NB4 (cell line): ENCODE results near the gene GAPVD1.

ENCODE experiments used
- MYC ChIP-seq: IDR thresholded peaks from 2 replicates; pipeline ENCODE4 v1.6.1; 2011; ENCODE audit warnings: low read depth, low read length
- POLR2A ChIP-seq: IDR thresholded peaks from 2 replicates; pipeline ENCODE4 v1.6.1; 2011; ENCODE audit warnings: mild to moderate bottlenecking; ENCODE audit not compliant: insufficient read length; ENCODE audit errors: extremely low read depth
- TF ChIP-seq, protein P1 (sequence below): IDR thresholded peaks from one replicate; pipeline ENCODE4 v1.5.1; 2012; ENCODE audit warnings: low read depth, low read length

DNA sequence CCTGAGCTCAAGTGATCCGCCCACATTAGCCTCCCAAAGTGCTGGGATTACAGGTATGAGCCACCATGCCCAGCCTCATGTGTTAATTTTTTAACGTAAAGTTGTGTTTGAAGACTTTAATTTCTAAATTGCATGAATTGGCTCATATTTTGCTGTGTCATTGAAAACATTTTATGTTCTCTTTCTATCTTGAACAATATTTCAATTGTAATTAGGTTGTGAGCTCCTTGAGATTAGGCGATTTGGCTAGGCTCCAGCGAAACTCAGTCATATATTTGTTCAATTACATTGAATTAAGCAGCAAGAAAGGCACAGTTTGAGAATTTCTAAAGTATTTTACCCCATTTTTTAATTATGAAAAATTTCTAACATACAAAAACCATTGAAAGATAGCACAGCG, 34.0 kb downstream of the GAPVD1 start:
- TF ChIP-seq, protein P1, sequence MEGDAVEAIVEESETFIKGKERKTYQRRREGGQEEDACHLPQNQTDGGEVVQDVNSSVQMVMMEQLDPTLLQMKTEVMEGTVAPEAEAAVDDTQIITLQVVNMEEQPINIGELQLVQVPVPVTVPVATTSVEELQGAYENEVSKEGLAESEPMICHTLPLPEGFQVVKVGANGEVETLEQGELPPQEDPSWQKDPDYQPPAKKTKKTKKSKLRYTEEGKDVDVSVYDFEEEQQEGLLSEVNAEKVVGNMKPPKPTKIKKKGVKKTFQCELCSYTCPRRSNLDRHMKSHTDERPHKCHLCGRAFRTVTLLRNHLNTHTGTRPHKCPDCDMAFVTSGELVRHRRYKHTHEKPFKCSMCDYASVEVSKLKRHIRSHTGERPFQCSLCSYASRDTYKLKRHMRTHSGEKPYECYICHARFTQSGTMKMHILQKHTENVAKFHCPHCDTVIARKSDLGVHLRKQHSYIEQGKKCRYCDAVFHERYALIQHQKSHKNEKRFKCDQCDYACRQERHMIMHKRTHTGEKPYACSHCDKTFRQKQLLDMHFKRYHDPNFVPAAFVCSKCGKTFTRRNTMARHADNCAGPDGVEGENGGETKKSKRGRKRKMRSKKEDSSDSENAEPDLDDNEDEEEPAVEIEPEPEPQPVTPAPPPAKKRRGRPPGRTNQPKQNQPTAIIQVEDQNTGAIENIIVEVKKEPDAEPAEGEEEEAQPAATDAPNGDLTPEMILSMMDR, result no peak
- TF ChIP-seq MYC (no peak), POLR2A (no peak)
